OCI-LY7 (cell line): Measurements from ENCODE around the gene OASL.

Source experiments
- CTCF ChIP-seq: fragments of 200-600 bp; sonication (generic); conservative IDR thresholded peaks from 2 replicates; pipeline ENCODE4 v1.5.1; 2014; ENCODE audit warnings: mild to moderate bottlenecking, antibody characterized with exemption, low read length, moderate library complexity, mixed read lengths
- EZH2phosphoT487 ChIP-seq: fragments of 200-600 bp; sonication (generic); IDR thresholded peaks from 2 replicates; pipeline ENCODE4 v1.6.1; 2018; ENCODE audit warnings: low read depth, borderline replicate concordance, mild to moderate bottlenecking, mixed run types, antibody characterized with exemption, low read length, moderate library complexity, mixed read lengths

- TF ChIP-seq CTCF = no peak
- no peak for TF ChIP-seq EZH2phosphoT487
Observed at GRCh38 chr12:121021754-121022153, 17.3 kb downstream of the OASL start.
